ENCODE results near the gene LMNTD1.

LMNTD1 gene

GRCh38 chr12:25526778-25527177 lies 26.3 kb downstream of the LMNTD1 start:
- Histone ChIP-seq H3K4me3 (ENCODE audit: low read length in 2 of 2) (no peak overlapping the region), H3K36me3 (replicated peaks in 1 of 2; ENCODE audit: control insufficient read depth in 2 of 2, insufficient read depth in 2 of 2, low read length in 2 of 2) (no peaks in the 10 kb centered on the region), H3K27me3 (ENCODE audit: control insufficient read depth in 3 of 3, insufficient read depth in 3 of 3, low read depth in 1 of 3, low read length in 3 of 3) (no peaks in the 10 kb centered on the region), H2AFZ (ENCODE audit: low read length) (no peak overlapping the region), H2BK12ac (ENCODE audit: low read length) (no peak overlapping the region), H2BK5ac (ENCODE audit: low read length) (no peak overlapping the region), H4K91ac (ENCODE audit: low read depth, low read length, poor library complexity) (no peak overlapping the region), H3K79me1 (ENCODE audit: low read depth, low read length) (no peaks in the 10 kb centered on the region), H3K4me1 (ENCODE audit: control insufficient read depth in 2 of 2, insufficient read depth in 1 of 2, low read depth in 1 of 2, low read length in 2 of 2) (no peaks in the 10 kb centered on the region), H4K8ac (ENCODE audit: low read depth, low read length) (no peak overlapping the region), H3K9ac (ENCODE audit: low read depth, low read length, poor library complexity) (no peak overlapping the region), H3K4ac (ENCODE audit: low read length) (no peak overlapping the region), H3K23ac (ENCODE audit: low read depth, low read length, poor library complexity) (no peak overlapping the region), H2AK5ac (ENCODE audit: low read depth, low read length) (no peak overlapping the region), H3K27ac (replicated peaks; ENCODE audit: low read length) (no peak overlapping the region), H2BK120ac (ENCODE audit: low read depth, low read length) (no peak overlapping the region), H3K18ac (ENCODE audit: low read length) (no peak overlapping the region), H3K14ac (ENCODE audit: low read length) (no peak overlapping the region), H2BK15ac (ENCODE audit: low read length) (no peak overlapping the region), H3K9me3 (replicated peaks in 1 of 2; ENCODE audit: control insufficient read depth in 2 of 2, insufficient read depth in 1 of 2, low read depth in 1 of 2, low read length in 2 of 2) (no peaks in the 10 kb centered on the region), H3K4me2 (ENCODE audit: insufficient read depth, low read length, poor library complexity, severe bottlenecking) (no peak overlapping the region)
- no peak for DNase-seq (ENCODE audit: low spot score)
- no CpG with 5 or more reads among the region's 3 CpGs for WGBS, 2 donors (ENCODE audit: extremely low coverage in 2 of 2, insufficient read length in 2 of 2, insufficient replicate concordance in 1 of 2)

- no peaks in the 10 kb centered on the region for H3K36me3 ChIP-seq (replicated peaks in 1 of 2; ENCODE audit: control insufficient read depth in 2 of 2, insufficient read depth in 2 of 2, low read length in 2 of 2)
- no peak for DNase-seq (ENCODE audit: low spot score)
- H3K9me3 ChIP-seq (replicated peaks in 1 of 2; ENCODE audit: control insufficient read depth in 2 of 2, insufficient read depth in 1 of 2, low read depth in 1 of 2, low read length in 2 of 2) = no peaks in the 10 kb centered on the region
- H2BK120ac ChIP-seq (ENCODE audit: low read depth, low read length) = no peak overlapping the region
- H2BK15ac ChIP-seq (ENCODE audit: low read length) = no peak overlapping the region
- H3K9ac ChIP-seq (ENCODE audit: low read depth, low read length, poor library complexity) = no peak overlapping the region
- no peak overlapping the region for H3K4me2 ChIP-seq (ENCODE audit: insufficient read depth, low read length, poor library complexity, severe bottlenecking)
- H3K14ac ChIP-seq (ENCODE audit: low read length) = no peak overlapping the region
- no peak overlapping the region for H2BK12ac ChIP-seq (ENCODE audit: low read length)
- H2BK5ac ChIP-seq (ENCODE audit: low read length) = no peak overlapping the region
- H3K27me3 ChIP-seq (ENCODE audit: control insufficient read depth in 3 of 3, insufficient read depth in 3 of 3, low read depth in 1 of 3, low read length in 3 of 3) = no peaks in the 10 kb centered on the region
- H4K91ac ChIP-seq (ENCODE audit: low read depth, low read length, poor library complexity) = no peak overlapping the region
- H3K79me1 ChIP-seq (ENCODE audit: low read depth, low read length) = no peaks in the 10 kb centered on the region
- H4K8ac ChIP-seq (ENCODE audit: low read depth, low read length) = no peak overlapping the region
- H3K4me3 ChIP-seq (ENCODE audit: low read length in 2 of 2) = no peak overlapping the region
- H3K4ac ChIP-seq (ENCODE audit: low read length) = no peak overlapping the region
- H2AFZ ChIP-seq (ENCODE audit: low read length) = no peak overlapping the region
- H2AK5ac ChIP-seq (ENCODE audit: low read depth, low read length) = no peak overlapping the region
- H3K18ac ChIP-seq (ENCODE audit: low read length) = no peak overlapping the region
- H3K4me1 ChIP-seq (ENCODE audit: control insufficient read depth in 2 of 2, insufficient read depth in 1 of 2, low read depth in 1 of 2, low read length in 2 of 2) = no peaks in the 10 kb centered on the region
- no peak overlapping the region for H3K27ac ChIP-seq (replicated peaks; ENCODE audit: low read length)
- H3K23ac ChIP-seq (ENCODE audit: low read depth, low read length, poor library complexity) = no peak overlapping the region
Observed at GRCh38 chr12:25524366-25524765, 28.7 kb downstream of the LMNTD1 start.

GRCh38 chr12:25521625-25522256 lies 31.3 kb downstream of the LMNTD1 start:
- no peak overlapping the region for H3K18ac ChIP-seq (ENCODE audit: low read length)
- no CpG with 5 or more reads among the region's 5 CpGs for WGBS, 2 donors (ENCODE audit: extremely low coverage in 2 of 2, insufficient read length in 2 of 2, insufficient replicate concordance in 1 of 2)
- H2BK15ac ChIP-seq (ENCODE audit: low read length) = no peak overlapping the region
- H2AK5ac ChIP-seq (ENCODE audit: low read depth, low read length) = no peak overlapping the region
- no peak overlapping the region for H3K4me2 ChIP-seq (ENCODE audit: insufficient read depth, low read length, poor library complexity, severe bottlenecking)
- no peak overlapping the region for H4K8ac ChIP-seq (ENCODE audit: low read depth, low read length)
- DNase-seq (ENCODE audit: low spot score) = no peak
- H3K23ac ChIP-seq (ENCODE audit: low read depth, low read length, poor library complexity) = no peak overlapping the region
- H3K9ac ChIP-seq (ENCODE audit: low read depth, low read length, poor library complexity) = no peak overlapping the region
- no peak overlapping the region for H3K4me3 ChIP-seq (ENCODE audit: low read length in 2 of 2)
- H3K27ac ChIP-seq (replicated peaks; ENCODE audit: low read length) = no peak overlapping the region
- H2BK12ac ChIP-seq (ENCODE audit: low read length) = no peak overlapping the region
- no peak overlapping the region for H2BK120ac ChIP-seq (ENCODE audit: low read depth, low read length)
- H2BK5ac ChIP-seq (ENCODE audit: low read length) = no peak overlapping the region
- H2AFZ ChIP-seq (ENCODE audit: low read length) = no peak overlapping the region
- H3K4me1 ChIP-seq (ENCODE audit: control insufficient read depth in 2 of 2, insufficient read depth in 1 of 2, low read depth in 1 of 2, low read length in 2 of 2) = no peaks in the 10 kb centered on the region
- H3K14ac ChIP-seq (ENCODE audit: low read length) = no peak overlapping the region
- H3K9me3 ChIP-seq (replicated peaks in 1 of 2; ENCODE audit: control insufficient read depth in 2 of 2, insufficient read depth in 1 of 2, low read depth in 1 of 2, low read length in 2 of 2) = no peaks in the 10 kb centered on the region
- H4K91ac ChIP-seq (ENCODE audit: low read depth, low read length, poor library complexity) = no peak overlapping the region
- H3K27me3 ChIP-seq (ENCODE audit: control insufficient read depth in 3 of 3, insufficient read depth in 3 of 3, low read depth in 1 of 3, low read length in 3 of 3) = no peaks in the 10 kb centered on the region
- no peak overlapping the region for H3K4ac ChIP-seq (ENCODE audit: low read length)
- no peaks in the 10 kb centered on the region for H3K36me3 ChIP-seq (replicated peaks in 1 of 2; ENCODE audit: control insufficient read depth in 2 of 2, insufficient read depth in 2 of 2, low read length in 2 of 2)
- H3K79me1 ChIP-seq (ENCODE audit: low read depth, low read length) = no peaks in the 10 kb centered on the region

GRCh38 chr12:25518512-25518911 lies 34.6 kb downstream of the LMNTD1 start:
- WGBS, 2 donors (ENCODE audit: extremely low coverage in 2 of 2, insufficient read length in 2 of 2, insufficient replicate concordance in 1 of 2) = no CpG with 5 or more reads among the region's 5 CpGs
- Histone ChIP-seq H2AK5ac (ENCODE audit: low read depth, low read length) (no peak overlapping the region), H3K18ac (ENCODE audit: low read length) (no peak overlapping the region), H3K36me3 (replicated peaks in 1 of 2; ENCODE audit: control insufficient read depth in 2 of 2, insufficient read depth in 2 of 2, low read length in 2 of 2) (peaks cover 0 to 2% of the 10 kb centered on the region in 2 donors), H3K4ac (ENCODE audit: low read length) (no peak overlapping the region), H3K4me1 (ENCODE audit: control insufficient read depth in 2 of 2, insufficient read depth in 1 of 2, low read depth in 1 of 2, low read length in 2 of 2) (no peaks in the 10 kb centered on the region), H3K9me3 (replicated peaks in 1 of 2; ENCODE audit: control insufficient read depth in 2 of 2, insufficient read depth in 1 of 2, low read depth in 1 of 2, low read length in 2 of 2) (no peaks in the 10 kb centered on the region), H3K4me3 (ENCODE audit: low read length in 2 of 2) (no peak overlapping the region), H3K79me1 (ENCODE audit: low read depth, low read length) (no peaks in the 10 kb centered on the region), H3K23ac (ENCODE audit: low read depth, low read length, poor library complexity) (no peak overlapping the region), H2BK12ac (ENCODE audit: low read length) (no peak overlapping the region), H2BK15ac (ENCODE audit: low read length) (no peak overlapping the region), H3K27me3 (ENCODE audit: control insufficient read depth in 3 of 3, insufficient read depth in 3 of 3, low read depth in 1 of 3, low read length in 3 of 3) (no peaks in the 10 kb centered on the region), H3K9ac (ENCODE audit: low read depth, low read length, poor library complexity) (no peak overlapping the region), H2BK5ac (ENCODE audit: low read length) (no peak overlapping the region), H2BK120ac (ENCODE audit: low read depth, low read length) (no peak overlapping the region), H3K27ac (replicated peaks; ENCODE audit: low read length) (no peak overlapping the region), H4K91ac (ENCODE audit: low read depth, low read length, poor library complexity) (no peak overlapping the region), H3K14ac (ENCODE audit: low read length) (no peak overlapping the region), H4K8ac (ENCODE audit: low read depth, low read length) (no peak overlapping the region), H3K4me2 (ENCODE audit: insufficient read depth, low read length, poor library complexity, severe bottlenecking) (no peak overlapping the region), H2AFZ (ENCODE audit: low read length) (no peak overlapping the region)
- no peak for DNase-seq (ENCODE audit: low spot score)

Data from neuronal stem cell (in vitro differentiated cells).